GM12891 (cell line): ENCODE results near the gene CARS1.

Experiments
- POLR2A ChIP-seq: IDR thresholded peaks from 2 replicates; pipeline ENCODE4 v1.6.1; 2011; ENCODE audit warnings: low read depth, low read length, control low read depth
- POLR2AphosphoS5 ChIP-seq: IDR thresholded peaks from 2 replicates; pipeline ENCODE4 v1.6.1; 2011; ENCODE audit warnings: low read depth, low read length, control low read depth
- SPI1 ChIP-seq: IDR thresholded peaks from 2 replicates; pipeline ENCODE4 v1.6.1; 2011; ENCODE audit warnings: low read depth, low read length, control low read depth
- TAF1 ChIP-seq: IDR thresholded peaks from 2 replicates; pipeline ENCODE4 v1.6.1; 2011; ENCODE audit warnings: low read depth, low read length, control low read depth

DNA sequence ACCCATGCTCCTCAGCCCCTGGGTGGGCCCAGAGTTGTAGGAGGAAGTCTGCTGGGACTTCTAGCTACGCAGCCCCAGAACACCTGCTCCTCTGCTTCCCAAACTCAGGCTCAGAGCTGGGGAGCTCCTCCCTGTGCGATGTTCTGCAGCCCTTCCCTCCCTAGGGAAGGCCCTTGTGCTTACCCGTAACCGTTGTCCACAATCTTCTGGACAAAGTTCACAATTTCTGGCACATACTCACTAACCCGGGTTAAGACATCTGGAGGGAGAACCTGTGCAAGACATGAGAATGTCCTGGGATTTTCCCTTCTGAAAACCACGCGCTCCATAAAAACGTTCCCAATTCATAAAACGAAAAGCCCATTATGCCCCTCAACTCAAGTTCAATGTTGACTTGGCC is 28.4 kb downstream of the CARS1 start:
- TF ChIP-seq SPI1: no peak
- TF ChIP-seq POLR2A: no peak
- TF ChIP-seq TAF1: no peak
- no peak for TF ChIP-seq POLR2AphosphoS5
